Measurements from ENCODE around the gene ATXN10.
"Not testable (repeated sequence)": the region's sequence is repeated elsewhere in the genome, so short reads cannot be mapped to it uniquely, and the experiment has no call there.

ATXN10 gene

DNA sequence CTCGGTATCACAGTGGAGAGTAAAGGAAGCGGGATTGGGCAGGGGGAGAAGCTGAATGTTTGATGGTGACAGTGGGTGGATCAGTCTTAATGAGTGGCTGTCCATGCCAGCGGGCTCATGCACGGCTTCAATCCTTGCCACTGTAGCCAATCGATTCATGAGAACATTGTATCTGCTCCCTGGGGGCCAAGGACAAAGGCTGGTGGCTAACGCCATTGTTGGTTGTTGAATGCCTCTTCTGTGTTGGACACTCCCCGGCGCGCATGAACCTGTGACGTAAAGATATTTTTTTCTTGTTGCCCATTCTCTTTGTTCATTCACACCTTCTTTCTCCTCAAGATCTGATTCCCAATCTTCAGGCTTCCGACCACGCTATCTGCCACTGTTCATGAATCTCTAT, 20.9 kb upstream of the ATXN10 start:
- TF ChIP-seq, protein P1, sequence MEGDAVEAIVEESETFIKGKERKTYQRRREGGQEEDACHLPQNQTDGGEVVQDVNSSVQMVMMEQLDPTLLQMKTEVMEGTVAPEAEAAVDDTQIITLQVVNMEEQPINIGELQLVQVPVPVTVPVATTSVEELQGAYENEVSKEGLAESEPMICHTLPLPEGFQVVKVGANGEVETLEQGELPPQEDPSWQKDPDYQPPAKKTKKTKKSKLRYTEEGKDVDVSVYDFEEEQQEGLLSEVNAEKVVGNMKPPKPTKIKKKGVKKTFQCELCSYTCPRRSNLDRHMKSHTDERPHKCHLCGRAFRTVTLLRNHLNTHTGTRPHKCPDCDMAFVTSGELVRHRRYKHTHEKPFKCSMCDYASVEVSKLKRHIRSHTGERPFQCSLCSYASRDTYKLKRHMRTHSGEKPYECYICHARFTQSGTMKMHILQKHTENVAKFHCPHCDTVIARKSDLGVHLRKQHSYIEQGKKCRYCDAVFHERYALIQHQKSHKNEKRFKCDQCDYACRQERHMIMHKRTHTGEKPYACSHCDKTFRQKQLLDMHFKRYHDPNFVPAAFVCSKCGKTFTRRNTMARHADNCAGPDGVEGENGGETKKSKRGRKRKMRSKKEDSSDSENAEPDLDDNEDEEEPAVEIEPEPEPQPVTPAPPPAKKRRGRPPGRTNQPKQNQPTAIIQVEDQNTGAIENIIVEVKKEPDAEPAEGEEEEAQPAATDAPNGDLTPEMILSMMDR (IDR thresholded peaks at IDR 0.05; ENCODE audit: low read depth, low read length, missing control alignments), result no peak
- DNase-seq (ENCODE audit: extremely low read depth, low read depth), result no peak
- no peak overlapping the region for H3K4me3 ChIP-seq (replicated peaks; ENCODE audit: low read depth, low read length)

DNA sequence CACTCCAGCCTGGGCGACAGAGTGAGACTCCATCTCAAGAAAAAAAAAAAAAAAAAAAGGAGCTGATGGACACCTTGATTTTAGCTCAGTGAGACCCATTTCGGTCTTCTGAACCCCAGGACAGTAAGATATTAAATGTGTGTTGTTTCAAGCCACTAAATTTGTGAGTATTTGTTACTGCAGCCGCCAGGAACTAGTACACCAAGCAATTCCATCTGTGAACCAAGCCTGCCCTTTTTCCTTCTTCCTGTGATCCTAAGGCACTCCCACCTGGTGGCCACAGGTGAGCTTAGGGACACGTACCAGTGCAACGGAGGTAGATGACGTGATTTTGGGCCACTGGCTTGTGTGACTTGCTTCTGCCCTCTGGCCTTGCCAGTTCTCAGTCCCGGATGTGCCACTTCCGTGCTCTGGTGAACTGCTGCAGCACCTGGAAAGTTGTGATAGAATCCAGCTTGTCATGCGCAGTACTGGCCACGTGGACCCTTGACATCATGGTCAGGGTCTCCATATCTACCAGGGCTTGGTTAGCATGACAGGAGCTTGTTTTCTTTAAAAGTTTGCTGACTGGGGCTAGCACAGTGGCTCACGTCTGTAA, 19.6 kb upstream of the ATXN10 start:
- H3K4me3 ChIP-seq (replicated peaks; ENCODE audit: low read depth, low read length), result no peak overlapping the region
- TF ChIP-seq, protein P1 (IDR thresholded peaks at IDR 0.05; ENCODE audit: low read depth, low read length, missing control alignments), result no peak
- no peak for DNase-seq (ENCODE audit: extremely low read depth, low read depth)

DNA sequence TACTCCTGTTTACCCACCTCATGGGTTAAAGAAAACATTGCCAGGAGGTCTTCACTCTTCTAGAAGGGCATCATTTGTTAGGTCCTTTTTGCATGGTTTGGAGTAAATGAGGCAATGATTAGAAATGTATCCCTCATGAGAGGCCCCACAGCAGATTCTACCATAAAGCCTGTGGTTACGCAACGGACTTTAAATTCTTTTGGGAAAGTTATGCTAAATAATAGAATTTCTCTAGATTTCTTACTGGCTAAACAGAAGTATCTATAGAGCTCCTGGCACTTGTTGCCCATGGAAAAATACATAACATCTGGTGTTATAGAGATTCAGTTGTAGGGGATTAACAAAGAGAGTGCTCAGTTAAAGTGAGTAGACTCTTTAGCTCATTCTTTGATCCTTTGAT, 15.1 kb upstream of the ATXN10 start:
- DNase-seq (ENCODE audit: extremely low read depth, low read depth), result no peak
- H3K4me3 ChIP-seq (replicated peaks; ENCODE audit: low read depth, low read length), result no peak overlapping the region

DNA sequence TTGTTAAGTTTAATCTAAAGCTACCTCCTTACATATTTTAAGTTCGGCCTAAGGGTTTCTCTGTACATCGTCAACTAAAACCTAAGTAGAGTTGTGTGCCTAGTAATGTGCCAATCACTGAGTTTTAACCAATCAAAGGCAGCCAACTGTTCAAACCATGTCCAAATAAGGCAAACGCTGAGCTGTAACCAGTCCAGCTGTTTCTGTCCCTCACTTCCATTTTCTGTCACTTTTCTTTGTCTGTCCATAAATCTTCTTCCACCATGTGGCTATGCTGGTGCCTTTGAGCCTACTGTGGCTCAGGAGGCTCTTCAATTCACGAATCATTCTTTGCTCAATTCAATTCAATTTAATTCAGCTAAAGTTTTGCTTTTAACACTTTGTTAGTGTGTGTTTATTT, 13.9 kb upstream of the ATXN10 start:
- no peak overlapping the region for H3K4me3 ChIP-seq (replicated peaks; ENCODE audit: low read depth, low read length)
- TF ChIP-seq, protein P1 (IDR thresholded peaks at IDR 0.05; ENCODE audit: low read depth, low read length, missing control alignments), result no peak
- DNase-seq (ENCODE audit: extremely low read depth, low read depth), result no peak

More for the DNA sequence above, 15.1 kb upstream of the ATXN10 start:
- TF ChIP-seq, protein P1 (IDR thresholded peaks at IDR 0.05; ENCODE audit: low read depth, low read length, missing control alignments), result no peak

DNA sequence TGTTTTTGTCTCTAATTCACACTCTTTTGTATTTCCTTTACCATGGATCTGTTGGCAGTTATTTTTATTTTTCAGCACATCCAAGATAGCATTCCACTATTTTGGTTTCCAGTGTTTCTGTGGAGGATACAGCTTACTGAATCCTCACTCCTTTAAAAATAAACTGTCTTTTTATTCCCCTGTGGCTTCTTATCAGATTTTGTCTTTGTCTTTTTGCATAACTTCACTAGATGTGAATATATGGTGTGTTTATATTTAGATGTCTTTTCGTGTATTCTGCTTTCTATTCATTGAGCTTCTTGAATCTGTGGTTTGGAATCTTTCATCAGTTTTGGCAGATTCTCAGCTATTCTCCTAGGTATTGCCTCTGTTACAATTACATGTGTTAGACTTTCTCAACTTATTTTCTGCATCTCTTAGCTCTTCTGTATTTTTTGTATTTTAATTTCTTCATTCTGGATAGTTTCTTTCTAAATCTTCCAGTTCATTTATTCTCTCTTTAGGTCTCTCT, 7.4 kb upstream of the ATXN10 start:
- TF ChIP-seq, protein P1 (IDR thresholded peaks at IDR 0.05; ENCODE audit: low read depth, low read length, missing control alignments), result no peak
- H3K4me3 ChIP-seq (replicated peaks; ENCODE audit: low read depth, low read length), result no peak overlapping the region
- DNase-seq (ENCODE audit: extremely low read depth, low read depth), result no peak

DNA sequence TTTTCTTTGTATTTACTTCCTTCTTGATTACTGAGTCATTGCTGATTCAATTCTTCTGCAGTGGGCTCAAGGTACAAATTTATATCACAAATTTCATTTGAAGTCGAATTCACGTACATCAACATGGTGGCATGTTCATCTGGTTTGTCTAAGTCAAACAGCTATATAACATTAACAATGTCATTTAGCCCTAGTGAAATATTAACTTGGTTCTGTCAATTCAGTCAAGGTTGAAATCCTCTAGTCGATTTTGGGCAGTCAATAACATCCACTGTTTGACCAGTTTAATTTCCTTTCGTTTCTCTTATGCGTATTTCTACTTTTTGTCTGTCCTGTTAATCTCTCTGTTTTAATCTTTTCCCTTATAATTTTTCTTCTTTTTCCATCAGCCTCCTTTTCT, 4.1 kb upstream of the ATXN10 start:
- no peak overlapping the region for H3K4me3 ChIP-seq (replicated peaks; ENCODE audit: low read depth, low read length)
- no peak for DNase-seq (ENCODE audit: extremely low read depth, low read depth)
- TF ChIP-seq, protein P1 (IDR thresholded peaks at IDR 0.05; ENCODE audit: low read depth, low read length, missing control alignments), result no peak

DNA sequence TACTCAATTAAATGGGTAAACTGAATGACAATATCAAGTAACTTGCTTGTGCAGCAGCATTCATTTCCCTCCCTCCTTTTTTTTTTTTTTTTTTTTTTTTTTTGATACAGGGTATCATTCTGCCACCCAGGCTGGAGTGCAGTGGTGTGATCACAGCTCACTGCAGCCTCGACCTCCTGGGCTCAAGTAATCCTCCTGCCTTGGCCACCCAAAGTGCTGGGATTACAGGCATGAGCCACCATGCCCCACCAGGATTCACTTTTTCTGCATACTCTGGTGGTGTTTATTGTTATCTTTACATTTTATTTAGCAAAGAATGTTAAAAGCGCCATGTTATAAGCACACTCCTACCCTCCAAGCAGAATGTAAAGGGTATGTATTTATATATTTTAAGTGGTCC, 1.3 kb upstream of the ATXN10 start:
- not testable (repeated sequence) for H3K4me3 ChIP-seq (replicated peaks; ENCODE audit: low read depth, low read length); DNase-seq (ENCODE audit: extremely low read depth, low read depth)
